GM21526 (cell line): ENCODE results near the gene CADM1.

Experiments used
- ATAC-seq: cut with Tn5 transposase; IDR thresholded peaks from one replicate; pipeline ENCODE4 v1.9.1; 2021; ENCODE audit warnings: moderate library complexity; ENCODE audit not compliant: unreplicated experiment, low FRiP score

The CADM1 gene

DNA sequence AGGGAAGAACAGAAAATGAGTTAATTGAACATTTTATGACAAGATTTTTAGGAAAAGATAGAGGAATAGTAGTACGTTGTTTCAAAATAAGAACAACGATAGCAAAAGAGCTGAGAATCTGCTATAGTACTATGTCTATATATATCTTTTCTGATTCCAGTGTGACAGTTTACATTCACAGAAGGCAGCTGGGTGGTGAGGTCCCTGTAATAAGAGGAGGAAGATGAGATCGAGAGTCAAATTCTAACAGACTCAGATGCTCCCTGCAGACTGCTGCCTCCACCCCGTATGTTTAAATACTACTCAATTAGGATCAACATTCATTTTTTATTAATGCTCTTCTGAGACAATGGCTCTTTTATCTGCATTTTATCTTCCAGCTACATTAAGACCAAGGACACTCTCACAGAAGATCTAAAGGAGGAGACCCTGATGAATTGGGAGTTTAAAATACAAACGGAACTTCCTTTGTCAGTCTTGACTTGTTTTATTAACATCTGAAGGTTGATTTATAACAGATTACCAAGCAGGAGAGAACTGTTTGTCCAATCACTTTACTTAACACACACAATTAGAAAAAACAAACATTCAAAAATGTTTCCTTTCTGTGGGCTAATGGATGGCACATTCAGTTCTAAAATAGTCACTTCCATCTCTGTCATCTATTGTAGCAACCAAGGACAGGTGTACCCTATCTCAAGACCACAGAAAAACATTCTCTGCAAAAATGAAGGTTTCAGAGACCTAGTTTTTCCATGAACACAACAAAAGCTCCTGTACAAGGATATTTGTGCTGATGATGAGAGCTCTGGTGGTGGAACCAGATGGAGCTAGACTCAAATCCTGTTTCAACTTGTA lies 240.2 kb downstream of the CADM1 start:
- no peak for ATAC-seq

DNA sequence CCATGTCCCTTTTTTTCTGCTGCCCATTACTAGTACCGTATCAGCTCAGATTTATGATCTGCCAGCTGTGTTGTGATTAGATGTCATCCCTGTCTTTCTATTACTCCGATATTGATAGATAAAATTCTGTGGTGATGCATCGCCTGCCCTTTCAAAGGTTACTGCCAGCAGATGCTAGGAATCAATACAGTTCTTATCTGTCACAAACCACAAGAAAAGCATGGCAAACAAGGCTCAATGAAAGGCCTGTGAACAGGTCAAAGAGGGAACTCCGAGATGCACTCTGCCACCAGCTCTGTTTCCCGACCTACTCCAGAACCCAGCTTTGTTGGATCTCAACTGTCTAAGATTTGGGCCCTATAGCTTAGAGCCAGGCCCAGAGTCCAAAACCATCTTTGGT lies 246.0 kb downstream of the CADM1 start:
- no peak for ATAC-seq

DNA sequence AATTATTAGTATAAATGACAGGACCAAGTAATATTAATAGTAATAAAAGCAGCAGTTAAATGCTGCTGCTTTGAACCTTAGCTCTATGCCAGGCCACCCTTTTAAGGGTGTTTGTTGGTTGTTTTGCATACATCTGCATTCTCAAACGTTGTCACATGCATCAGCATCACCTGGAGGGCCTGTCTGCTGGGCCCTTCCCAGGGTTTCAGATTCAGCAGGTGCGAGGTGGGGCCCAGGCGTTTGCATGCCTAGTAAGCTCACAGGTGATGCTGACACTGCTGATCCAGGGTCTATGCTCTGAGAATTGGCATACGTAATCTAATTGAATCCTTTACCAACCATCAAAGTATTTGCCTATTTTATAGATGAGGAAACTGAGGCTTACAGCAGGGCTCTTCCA lies 246.5 kb downstream of the CADM1 start:
- ATAC-seq: no peak

DNA sequence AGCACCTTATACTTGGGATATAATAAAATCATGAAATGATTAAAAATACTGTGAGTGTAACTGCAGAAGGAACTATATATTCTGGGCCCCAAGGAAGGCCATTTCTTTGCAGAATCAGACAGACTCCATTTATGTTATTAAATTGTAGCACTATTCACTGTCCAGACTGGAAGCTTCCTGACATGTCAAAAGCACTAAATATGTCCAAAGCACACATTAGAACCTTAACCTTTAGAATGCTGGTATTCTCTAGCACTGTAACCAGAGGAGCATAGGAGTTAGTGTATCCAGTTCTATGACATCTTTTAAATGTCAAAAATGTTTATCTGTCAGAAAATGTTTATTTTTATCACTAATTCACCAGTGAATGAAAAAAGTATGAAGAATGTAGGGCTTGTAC lies 246.9 kb downstream of the CADM1 start:
- no peak for ATAC-seq

DNA sequence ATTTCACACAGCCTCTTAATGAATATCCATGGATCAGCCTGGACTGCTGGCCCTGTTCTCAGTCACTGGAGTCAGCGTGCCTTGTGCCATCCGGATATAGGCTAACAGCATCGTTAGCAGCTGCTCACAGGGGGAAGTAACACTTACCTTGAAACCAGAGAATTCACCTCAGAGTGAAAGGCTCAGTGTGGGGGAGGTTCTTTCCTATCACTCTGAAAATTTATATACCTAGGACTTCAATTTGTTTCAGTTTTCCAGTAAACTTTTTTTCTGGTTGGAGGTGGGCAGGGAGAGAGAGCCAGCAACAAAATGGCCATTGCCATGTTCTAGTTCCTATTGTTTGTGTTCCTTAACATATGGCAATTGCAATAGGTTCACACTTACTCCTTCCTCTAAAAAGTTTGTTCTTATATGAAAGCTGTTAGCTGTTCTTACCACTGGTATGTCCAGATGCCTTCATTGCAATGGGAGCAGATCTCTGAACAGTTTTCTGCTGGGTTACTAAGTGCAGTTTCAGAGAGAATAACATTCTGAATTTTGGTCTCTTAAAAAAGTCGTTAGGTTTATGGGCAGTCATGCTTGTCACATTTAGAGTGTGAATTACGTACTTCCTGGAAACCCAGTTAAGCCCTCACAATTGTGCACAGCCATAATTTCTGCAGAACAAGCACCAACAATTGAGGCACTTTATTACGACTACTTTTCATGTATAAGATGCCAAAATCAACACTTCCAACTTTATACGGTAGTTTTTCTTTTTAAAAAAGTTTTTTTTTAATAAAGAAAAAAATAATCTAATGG lies 247.6 kb downstream of the CADM1 start:
- ATAC-seq: peak; percentile 96

DNA sequence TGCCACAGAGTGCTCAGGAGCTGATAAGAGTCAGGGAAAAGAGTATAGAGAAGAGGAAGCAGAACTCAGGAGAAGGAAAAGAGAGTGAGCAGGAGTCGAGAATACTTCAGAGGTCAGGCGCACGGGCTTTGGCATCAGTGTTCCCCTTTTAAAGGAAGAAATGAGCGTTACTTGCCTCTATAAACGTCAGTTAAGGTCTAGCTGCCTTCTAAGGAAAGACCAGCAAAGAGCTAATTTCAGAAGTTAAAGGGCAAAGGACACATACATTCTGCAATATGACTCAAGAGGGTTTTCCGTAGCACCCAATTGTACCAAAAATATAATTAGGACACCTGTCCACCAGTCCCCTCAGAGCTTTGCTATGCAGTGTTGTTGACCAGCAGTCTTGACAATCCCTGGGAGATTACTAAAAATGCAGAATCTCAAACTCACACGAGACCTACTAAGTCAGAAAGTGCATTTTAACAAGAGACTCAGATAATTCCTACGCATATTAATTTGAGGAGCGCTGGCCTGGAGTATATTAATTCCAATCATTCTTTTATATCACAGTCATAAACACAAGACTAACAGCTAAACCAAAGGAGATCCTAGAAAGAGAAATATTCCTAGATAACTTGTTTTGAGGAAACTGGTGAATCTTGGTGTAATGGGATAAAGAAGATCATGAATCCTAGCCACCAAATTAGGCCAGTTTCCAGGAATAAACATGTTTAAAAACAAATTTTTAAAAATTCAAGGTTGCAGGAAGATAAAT lies 249.0 kb downstream of the CADM1 start:
- ATAC-seq: no peak

DNA sequence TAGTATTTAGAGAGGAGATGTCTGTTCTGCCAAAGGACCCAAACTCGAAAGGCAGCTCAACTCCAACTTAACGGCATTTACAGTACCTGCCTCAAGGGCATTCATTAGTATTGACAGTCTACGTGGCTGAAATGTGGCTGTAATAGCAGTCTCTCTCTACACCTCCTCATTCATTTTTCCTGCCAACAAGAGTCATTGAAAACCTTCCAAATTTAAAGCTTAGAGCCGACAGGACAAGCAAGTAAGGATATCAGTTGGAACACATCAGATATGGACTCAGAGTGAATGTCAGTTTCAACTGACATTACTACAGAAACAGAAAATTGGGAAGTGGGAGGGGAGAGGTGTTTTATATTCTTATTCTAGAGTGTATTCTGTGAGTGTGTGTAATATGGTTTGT lies 253.1 kb downstream of the CADM1 start:
- no peak for ATAC-seq

DNA sequence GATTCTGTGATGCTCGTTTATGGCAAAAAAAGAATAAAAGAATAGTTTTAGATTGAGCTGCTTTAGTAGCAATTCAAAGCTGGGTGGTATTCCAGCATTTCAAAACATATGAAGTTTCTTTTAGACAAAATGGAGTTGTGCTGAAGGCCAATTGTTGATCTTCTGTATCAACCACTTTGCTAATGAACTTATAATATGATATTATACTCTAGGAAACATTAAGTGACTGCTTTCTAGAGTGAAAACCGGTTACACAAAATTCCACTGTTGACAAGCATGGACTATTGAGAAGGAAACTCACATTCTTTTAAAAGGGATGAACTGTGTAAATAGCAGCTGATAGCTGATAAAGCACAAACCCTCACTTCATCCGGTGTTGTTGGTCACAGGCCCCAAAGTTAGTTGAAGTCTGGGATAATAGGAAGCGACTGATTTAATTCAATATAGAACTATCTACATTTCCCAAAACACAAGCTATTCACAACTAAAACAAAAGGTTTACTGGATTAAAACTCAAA lies 255.1 kb downstream of the CADM1 start:
- ATAC-seq: no peak

DNA sequence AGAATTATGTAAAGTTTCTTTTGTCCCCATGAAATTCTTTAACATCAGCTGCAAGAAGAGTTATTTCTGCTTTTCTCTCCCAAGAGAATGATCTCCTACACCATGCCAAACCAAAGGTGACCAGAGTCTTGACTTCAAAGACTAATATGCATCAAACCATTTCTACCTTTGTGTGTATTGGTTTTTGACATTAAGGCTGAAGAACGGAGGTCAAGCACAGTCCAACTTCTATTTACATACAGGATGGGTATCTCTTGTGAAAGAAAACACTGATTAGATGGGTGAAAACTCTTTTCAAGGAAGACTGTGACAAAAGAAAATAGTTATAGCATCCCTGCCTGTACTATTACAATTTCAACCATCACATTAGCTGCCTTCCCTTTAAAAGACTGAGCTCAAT lies 256.3 kb downstream of the CADM1 start:
- ATAC-seq: no peak

DNA sequence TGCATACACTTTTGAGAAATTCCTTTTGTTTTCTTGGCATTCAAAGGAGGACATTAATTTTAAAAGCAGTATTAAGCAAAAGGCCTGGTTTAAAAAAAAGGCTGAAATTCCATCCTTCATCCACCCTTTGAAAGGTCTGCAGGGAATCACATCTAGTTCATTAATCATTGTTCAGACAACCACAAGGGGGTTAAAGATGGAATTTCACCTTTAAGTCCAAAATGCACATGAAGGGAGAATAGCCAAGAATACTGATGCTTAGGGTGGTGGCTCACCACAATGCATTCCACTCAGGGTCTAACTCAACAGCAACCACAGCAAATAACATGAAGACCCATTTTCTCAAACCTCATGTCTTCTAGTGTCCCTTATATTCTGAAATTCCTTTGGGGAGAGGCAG lies 256.9 kb downstream of the CADM1 start:
- ATAC-seq: no peak

DNA sequence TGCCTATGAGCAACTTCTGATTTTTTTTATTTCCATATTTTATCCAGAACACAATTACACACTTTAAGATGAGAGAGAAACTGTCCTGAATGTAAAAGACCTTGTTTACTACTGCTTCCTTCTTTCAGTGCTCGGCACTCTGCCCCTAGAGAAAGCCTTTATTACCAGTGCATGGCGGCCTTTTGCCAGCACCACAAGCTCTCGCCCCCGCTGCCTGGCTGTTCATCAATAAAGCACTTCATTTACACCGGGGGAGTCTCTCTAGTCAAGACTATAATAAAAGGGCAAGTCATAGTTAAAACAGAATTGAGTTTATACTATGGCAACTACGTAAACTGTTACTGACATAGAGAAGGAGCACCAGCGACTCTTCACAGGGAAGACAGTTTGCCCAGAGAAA lies 259.5 kb downstream of the CADM1 start:
- ATAC-seq: no peak

DNA sequence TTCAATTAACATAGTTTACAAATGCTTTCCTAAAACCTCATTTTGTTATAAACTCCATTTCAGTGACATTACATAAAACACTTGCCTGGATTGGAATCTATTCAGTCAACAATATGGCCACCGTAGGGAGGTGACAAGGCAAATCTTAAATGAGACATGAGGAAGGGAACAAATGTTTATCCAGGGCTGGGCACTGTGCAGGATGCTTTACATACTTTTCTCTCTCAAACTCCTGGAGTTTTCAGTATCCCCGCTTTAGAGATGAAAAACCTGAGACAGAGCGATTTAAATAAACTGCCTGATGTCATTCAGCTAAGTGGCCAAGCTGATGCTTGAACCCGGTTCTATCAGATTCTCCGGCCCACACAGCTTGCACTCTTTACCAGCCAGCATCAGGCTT lies 259.9 kb downstream of the CADM1 start:
- ATAC-seq: no peak

DNA sequence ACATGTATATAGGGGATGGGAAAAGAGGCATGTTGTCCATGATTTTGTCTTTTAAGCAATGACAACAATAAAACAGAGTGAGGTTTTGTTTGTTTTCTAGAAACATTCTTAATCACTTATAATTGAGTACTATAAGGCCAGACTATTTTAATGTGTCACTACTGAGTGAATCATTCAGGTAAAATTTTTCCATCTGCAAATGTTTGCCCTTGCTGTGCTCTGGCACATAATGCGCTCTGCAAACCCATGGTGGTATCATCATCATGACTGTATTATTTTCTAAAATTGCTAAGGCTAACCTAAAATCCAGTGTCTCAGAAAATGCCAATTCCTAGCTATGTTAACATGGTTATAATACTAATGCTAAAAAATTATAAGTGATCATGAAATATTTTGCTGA lies 261.2 kb downstream of the CADM1 start:
- ATAC-seq: no peak

DNA sequence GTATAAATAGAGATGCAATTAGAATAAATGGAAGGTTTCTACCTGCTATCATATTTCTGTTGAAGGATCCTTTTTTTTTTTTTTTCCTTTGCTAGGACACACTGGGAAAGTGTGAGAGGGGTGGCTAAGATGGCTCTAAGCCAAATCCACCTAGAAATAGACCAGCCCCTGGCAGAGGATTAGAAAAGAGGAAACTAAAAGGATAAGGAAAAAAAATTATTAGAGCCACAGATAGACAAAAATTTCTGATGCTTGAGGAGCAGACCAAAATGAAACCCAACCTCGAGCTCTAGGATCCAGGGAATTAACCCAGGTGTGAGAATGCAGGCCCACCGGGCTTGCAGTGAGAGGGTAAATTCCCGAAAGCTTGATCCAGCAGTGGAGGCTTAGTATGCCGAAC lies 262.3 kb downstream of the CADM1 start:
- ATAC-seq: no peak

DNA sequence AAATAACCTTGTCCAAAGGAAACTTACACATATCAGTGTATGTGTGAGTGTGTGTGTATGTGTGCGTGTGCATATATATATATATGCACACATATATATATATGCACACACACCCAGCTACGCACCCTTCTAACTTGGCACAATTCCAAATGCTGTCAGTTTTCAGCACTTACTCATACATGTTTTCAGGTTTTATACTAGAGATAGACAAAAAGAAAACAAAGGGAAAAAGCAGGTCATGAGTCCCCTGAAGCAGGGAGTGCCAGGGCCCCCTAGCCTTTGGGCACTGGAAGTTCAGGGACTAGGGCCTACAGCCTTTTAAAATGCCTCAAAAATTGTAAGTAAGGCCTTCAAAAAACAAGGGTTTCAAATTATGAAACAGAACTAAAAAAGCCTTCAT lies 265.4 kb downstream of the CADM1 start:
- no peak for ATAC-seq

DNA sequence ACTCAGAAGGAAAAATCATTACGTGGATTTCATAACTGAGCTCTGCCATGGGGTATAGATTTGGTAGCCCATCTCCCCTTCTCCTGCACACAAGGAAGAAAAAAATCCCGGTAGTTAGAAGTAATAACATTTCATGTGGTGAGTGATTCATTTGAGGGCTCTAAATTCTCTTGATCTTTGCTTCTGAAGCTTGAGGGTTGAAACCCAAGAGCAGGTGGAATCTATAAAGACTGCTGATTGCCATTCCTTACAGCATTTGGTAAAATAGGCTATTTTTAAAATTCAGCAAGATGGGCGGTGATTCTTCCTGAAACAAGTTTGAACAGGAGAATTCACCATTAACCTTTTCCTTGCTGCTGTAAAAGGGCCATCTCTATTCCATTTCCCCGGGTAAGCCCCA lies 266.1 kb downstream of the CADM1 start:
- ATAC-seq: no peak

DNA sequence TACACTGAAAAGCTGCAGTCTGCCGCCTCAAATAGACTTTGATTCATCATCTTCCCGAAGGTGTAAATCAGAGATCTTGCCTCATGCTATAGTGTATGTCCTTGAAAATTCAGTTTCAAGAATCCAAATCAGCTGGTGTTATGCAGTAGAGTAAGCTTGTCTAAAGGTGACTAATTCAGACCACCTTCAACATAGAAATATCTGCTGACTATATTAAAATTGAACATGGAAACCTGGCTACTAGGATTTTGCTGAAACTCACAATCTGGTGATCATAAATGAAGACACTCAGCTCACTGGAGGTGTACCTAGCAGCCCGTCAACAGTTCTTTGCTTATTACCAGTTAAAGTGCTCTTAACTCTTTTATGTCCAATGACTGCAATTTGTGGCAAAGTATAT lies 266.6 kb downstream of the CADM1 start:
- no peak for ATAC-seq

DNA sequence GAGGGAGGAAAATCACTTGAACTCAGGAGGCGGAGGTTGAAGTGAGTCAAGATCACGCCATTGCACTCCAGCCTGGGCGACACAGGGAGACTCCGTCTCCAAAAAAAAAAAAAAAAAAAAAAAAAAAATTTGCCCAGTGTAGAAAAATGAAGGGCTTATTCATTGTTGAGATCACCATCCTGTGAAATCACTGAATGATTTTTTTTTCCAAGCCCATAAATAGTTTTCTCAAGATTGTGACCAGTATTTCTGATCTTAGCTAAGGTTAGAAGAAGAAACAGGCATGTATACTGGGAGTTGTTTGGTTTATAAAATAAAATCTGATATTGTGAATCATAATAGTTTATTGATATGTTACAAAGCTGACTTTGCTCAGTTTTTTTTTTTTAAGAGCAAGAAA lies 269.4 kb downstream of the CADM1 start:
- no peak for ATAC-seq

DNA sequence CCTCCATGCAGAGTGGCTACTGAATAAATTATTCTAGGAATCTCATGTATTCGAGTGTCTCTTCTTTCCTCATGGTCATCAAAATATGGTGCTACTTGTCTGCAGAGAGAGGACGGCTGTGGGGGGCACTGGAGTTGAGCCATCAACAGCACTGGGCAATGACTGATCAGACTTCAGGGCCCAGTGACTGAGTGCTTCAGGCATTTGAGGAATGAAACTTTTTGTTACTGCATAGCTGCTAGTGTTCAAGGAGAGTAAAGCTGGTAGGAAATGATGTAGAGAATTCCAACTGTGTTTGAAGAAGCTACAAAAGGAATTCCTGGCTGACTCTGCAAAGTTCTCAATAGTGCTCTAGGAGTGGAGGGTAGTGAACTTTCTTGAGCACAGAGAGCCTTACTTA lies 277.7 kb downstream of the CADM1 start:
- ATAC-seq: no peak

DNA sequence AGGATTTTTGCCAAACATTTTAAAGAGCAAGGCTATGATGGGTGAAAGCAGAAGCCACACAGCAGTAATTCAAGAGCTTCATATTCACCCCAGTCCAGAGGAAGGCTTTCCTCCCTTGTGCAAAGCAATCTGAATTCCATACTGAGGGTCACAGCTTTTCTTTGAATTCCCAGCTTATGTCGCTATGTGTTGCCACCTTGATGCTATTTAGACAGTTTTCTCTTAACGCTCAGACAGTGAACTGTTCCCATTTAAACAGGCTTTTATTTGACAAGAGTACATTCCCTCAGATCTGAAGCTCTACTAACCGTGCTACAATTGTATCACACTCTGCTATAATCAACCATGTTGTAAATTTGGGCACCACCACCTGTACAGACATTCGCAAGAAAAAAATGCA lies 279.7 kb downstream of the CADM1 start:
- no peak for ATAC-seq
